K562 (cell line): ENCODE data around the gene MACROD2.

ENCODE experiments used
- CEBPB ChIP-seq: fragments of 450-650 bp; IDR thresholded peaks from 2 replicates; pipeline ENCODE4 v1.6.1; 2016; ENCODE audit warnings: missing genetic modification characterization, missing compliant biosample characterization
- CTCF ChIP-seq, 3 experiments: IDR thresholded peaks in 2 of 3; conservative IDR thresholded peaks in 1 of 3; 2 replicates each; pipeline ENCODE4 v1.5.1; 2011 to 2012; ENCODE audit warnings: low read length in 3 of 3, mild to moderate bottlenecking in 3 of 3, control low read depth in 2 of 3, improper control_type of control experiment in 1 of 3, inconsistent platforms in 1 of 3, low read depth in 1 of 3, mixed read lengths in 1 of 3, moderate library complexity in 1 of 3; ENCODE audit not compliant: insufficient read depth in 2 of 3
- FOXJ3 ChIP-seq: sonication (generic); formaldehyde crosslinking; IDR thresholded peaks from 2 replicates; pipeline ENCODE4 v1.4.0; 2020; ENCODE audit warnings: mild to moderate bottlenecking, missing genetic modification reagents
- HCFC1 ChIP-seq: IDR thresholded peaks from 2 replicates; pipeline ENCODE4 v1.6.1; 2012; ENCODE audit warnings: low read depth, low read length, improper control_type of control experiment
- KAT2B ChIP-seq: IDR thresholded peaks from one replicate; pipeline ENCODE4 v1.6.1; 2012; ENCODE audit warnings: low read depth, mild to moderate bottlenecking, control low read depth, inconsistent platforms, low read length, moderate library complexity
- MAX ChIP-seq: sonication (generic); formaldehyde crosslinking; IDR thresholded peaks from 2 replicates; pipeline ENCODE4 v1.9.0; 2022; ENCODE audit warnings: mild to moderate bottlenecking, missing genetic modification reagents
- RAD21 ChIP-seq, 2 experiments: fragments of 250-450 bp in 1 of 2; fragments of 450-650 bp in 1 of 2; sonication (Bioruptor Pico) in 1 of 2; formaldehyde crosslinking in 1 of 2; IDR thresholded peaks in 1 of 2; conservative IDR thresholded peaks in 1 of 2; 2 replicates each; pipeline versions ENCODE4 v1.4.0 to v1.8.0; 2020 to 2022; ENCODE audit warnings: mild to moderate bottlenecking in 2 of 2, moderate library complexity in 1 of 2
- TAF1 ChIP-seq: IDR thresholded peaks from 2 replicates; pipeline ENCODE4 v1.6.1; 2011; ENCODE audit warnings: mild to moderate bottlenecking, low read length, moderate library complexity; ENCODE audit not compliant: insufficient read depth, control insufficient read depth, severe bottlenecking; ENCODE audit errors: extremely low read depth
- ZFP36 ChIP-seq: fragments of 150-350 bp; IDR thresholded peaks from 2 replicates; pipeline ENCODE4 v1.6.1; 2018; ENCODE audit warnings: low read length, low read depth; ENCODE audit not compliant: partially characterized antibody
- ZHX1 ChIP-seq: fragments of 150-350 bp; conservative IDR thresholded peaks from 2 replicates; pipeline ENCODE4 v1.6.1; 2014; ENCODE audit warnings: low read length

DNA sequence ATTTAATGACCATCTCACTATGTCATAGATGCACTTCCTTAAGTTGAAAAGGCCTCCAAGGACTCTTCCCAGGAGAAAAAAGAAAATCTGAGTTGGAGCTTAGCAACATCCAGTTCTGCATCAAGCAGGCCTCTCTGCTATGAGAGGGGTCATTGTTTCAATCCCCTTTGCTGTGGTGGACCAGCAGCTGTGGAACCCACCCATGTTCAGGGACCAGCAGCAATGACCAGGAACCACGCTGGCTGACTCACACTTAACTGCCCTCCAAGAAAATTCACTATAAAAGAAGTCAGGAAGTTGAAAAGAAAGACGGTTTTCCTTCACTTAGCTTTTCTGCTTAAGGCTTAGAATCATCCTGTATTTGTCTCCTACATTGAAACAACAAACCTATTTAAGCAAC, 1404.5 kb downstream of the MACROD2 start:
- TF ChIP-seq RAD21 (CRISPR knock-in tag; conservative IDR thresholded peaks at IDR 0.05 in 1 of 2, IDR thresholded peaks at IDR 0.05 in 1 of 2) (no peak), ZFP36 (no peak), CTCF (IDR thresholded peaks at IDR 0.05 in 2 of 3, conservative IDR thresholded peaks at IDR 0.05 in 1 of 3; ENCODE audit: insufficient read depth in 2 of 3, low read depth in 1 of 3, low read length in 3 of 3) (no peak), HCFC1 (no peak), TAF1 (no peak), ZHX1 (no peak), KAT2B (no peak), MAX (CRISPR knock-in tag) (no peak), CEBPB (no peak), FOXJ3 (CRISPR knock-in tag) (no peak)
